ENCODE measurements around the gene VPS39. TPM values are rescaled to one million over a fixed set of nuclear protein-coding genes. Genes with fewer than 3 reads are reported as not detected.

Gene VPS39
- total and polyA plus RNA-seq, 2 of the 8 experiments (the other 6 are each of a cell fraction or from before 2014, with no cell fraction given), result 34.4 to 36.6 TPM

GRCh38 chr15:42146551-42147430, 61.3 kb downstream of the VPS39 start (continued):
- TF ChIP-seq SIN3A (conservative IDR thresholded peaks at IDR 0.05 in 1 of 2, IDR thresholded peaks at IDR 0.05 in 1 of 2; ENCODE audit: low read depth in 1 of 2, low read length in 2 of 2), result no peak
